ENCODE measurements around the gene FAM89A. TPM values are rescaled to one million over a fixed set of nuclear protein-coding genes. Genes with fewer than 3 reads are reported as not detected.
"Not testable (repeated sequence)": the region's sequence is repeated elsewhere in the genome, so short reads cannot be mapped to it uniquely, and the experiment has no call there.

The FAM89A gene
- total and polyA plus RNA-seq, 2 of the 8 experiments (the other 6 are each of a cell fraction or from before 2014, with no cell fraction given): 2.1 to 2.2 TPM

GRCh38 chr1:231049121-231049979 lies 9.3 kb upstream of the FAM89A start (continued):
- TF ChIP-seq BACH1 (IDR thresholded peaks at IDR 0.05; ENCODE audit: low read length) (no peak), NANOG (IDR thresholded peaks at IDR 0.05; ENCODE audit: insufficient read depth, low read depth, low read length, poor library complexity, severe bottlenecking) (no peak), SIRT6 (IDR thresholded peaks at IDR 0.05; ENCODE audit: low read length) (no peak), TBP (IDR thresholded peaks at IDR 0.05; ENCODE audit: low read depth, low read length) (no peak), RNF2 (IDR thresholded peaks at IDR 0.05; ENCODE audit: borderline replicate concordance, low read depth, low read length, missing control alignments, poor library complexity, severe bottlenecking) (no peak), CBX5 (IDR thresholded peaks at IDR 0.05; ENCODE audit: low read depth, low read length) (no peak), BRCA1 (IDR thresholded peaks at IDR 0.05; ENCODE audit: low read depth, low read length) (no peak), SRF (IDR thresholded peaks at IDR 0.05; ENCODE audit: low read depth, low read length) (no peak), TAF7 (optimal IDR thresholded peaks at IDR 0.05; ENCODE audit: borderline replicate concordance, low read depth, low read length) (no peak)

GRCh38 chr1:231048419-231048818 lies 8.4 kb upstream of the FAM89A start:
- H2BK12ac ChIP-seq (ENCODE audit: low read depth, low read length); H3K36me3 ChIP-seq (ENCODE audit: control insufficient read depth in 2 of 4, insufficient read depth in 4 of 4, low read length in 3 of 4); H3K56ac ChIP-seq (replicated peaks; ENCODE audit: insufficient read length, low read depth, low read length); H3K79me1 ChIP-seq (ENCODE audit: low read depth, low read length); H3K9me3 ChIP-seq (ENCODE audit: insufficient read depth in 2 of 2, low read depth in 1 of 2, low read length in 1 of 2); H3K4me3 ChIP-seq (ENCODE audit: extremely low read depth in 1 of 4, insufficient read depth in 2 of 4, low read depth in 3 of 4, low read length in 4 of 4); DNase-seq (ENCODE audit: low read depth in 1 of 2, low spot score in 2 of 2); FAIRE-seq; H3K4ac ChIP-seq (replicated peaks; ENCODE audit: insufficient read length, low read depth, low read length); H3K27ac ChIP-seq (ENCODE audit: low read depth, low read length); H3K18ac ChIP-seq (ENCODE audit: extremely low read depth, low read length); H4K20me1 ChIP-seq (replicated peaks in 1 of 2; ENCODE audit: control insufficient read depth in 1 of 2, insufficient read depth in 2 of 2, low read length in 2 of 2); CTCF ChIA-PET (ENCODE audit: partially characterized antibody); H4K91ac ChIP-seq (replicated peaks; ENCODE audit: insufficient read length, low read length); H2BK120ac ChIP-seq (replicated peaks; ENCODE audit: low read depth, low read length); H3K9ac ChIP-seq (replicated peaks in 1 of 4; ENCODE audit: extremely low read depth in 1 of 4, low read depth in 3 of 4, low read length in 3 of 4); H3K23me2 ChIP-seq (ENCODE audit: low read depth, low read length); H3K79me2 ChIP-seq (ENCODE audit: control insufficient read depth in 1 of 2, insufficient read depth in 2 of 2, low read length in 2 of 2); H3K4me2 ChIP-seq (ENCODE audit: insufficient read depth in 1 of 2, low read depth in 2 of 2, low read length in 2 of 2); H3K4me1 ChIP-seq (replicated peaks in 1 of 4; ENCODE audit: control insufficient read depth in 3 of 4, insufficient read depth in 4 of 4, low read length in 3 of 4); H4K8ac ChIP-seq (ENCODE audit: extremely low read depth, insufficient read depth, low read length); H2BK20ac ChIP-seq (ENCODE audit: low read length); H2BK15ac ChIP-seq (ENCODE audit: low read length); H2BK5ac ChIP-seq (ENCODE audit: low read depth, low read length); H3K14ac ChIP-seq (ENCODE audit: insufficient read length); H3K23ac ChIP-seq (ENCODE audit: insufficient read length); H2AFZ ChIP-seq (ENCODE audit: low read length); H4K5ac ChIP-seq (ENCODE audit: insufficient read length, low read depth, low read length); H2AK5ac ChIP-seq (ENCODE audit: low read depth, low read length); POLR2A ChIA-PET (ENCODE audit: partially characterized antibody): not testable (repeated sequence)
- 94% methylated on average over 5 of the region's 9 CpGs; no CpG with 5 or more reads in 1 of the 2 experiments for WGBS, 2 experiments (ENCODE audit: extremely low coverage in 1 of 2, insufficient coverage in 1 of 2, insufficient read length in 1 of 2, insufficient replicate concordance in 2 of 2, low coverage in 1 of 2, low lambda C conversion rate in 2 of 2, missing lambda C conversion rate in 1 of 2)
- peaks cover 6 to 20% (median 12%) of the 10 kb centered on the region in 4 experiments; a peak in 6 of 7 replicates for H3K27me3 ChIP-seq (replicated peaks in 1 of 4; ENCODE audit: control insufficient read depth in 3 of 4, extremely low read depth in 1 of 4, insufficient read depth in 3 of 4, low read length in 3 of 4)
